DOHH2 (cell line): ENCODE measurements around the gene AANAT.
"Not testable (repeated sequence)": the region's sequence is repeated elsewhere in the genome, so short reads cannot be mapped to it uniquely, and the experiment has no call there.

Source experiments
- H3F3A ChIP-seq: fragments of 200-600 bp; sonication (generic), shearing (Covaris generic); 2 replicates; pipeline ENCODE4 v1.6.0; 2016; ENCODE audit warnings: antibody characterized with exemption, mild to moderate bottlenecking; ENCODE audit not compliant: control insufficient read depth, insufficient read depth
- H3K27ac ChIP-seq: fragments of 200-600 bp; sonication (generic); 2 replicates; pipeline ENCODE4 v1.5.1; 2014; ENCODE audit warnings: low read depth, mild to moderate bottlenecking, low read length, moderate library complexity
- H3K27me3 ChIP-seq: fragments of 200-600 bp; sonication (generic); 2 replicates; pipeline ENCODE4 v1.6.1; 2014; ENCODE audit warnings: mild to moderate bottlenecking, low read length, mixed read lengths; ENCODE audit not compliant: control insufficient read depth
- H3K36me3 ChIP-seq: fragments of 200-600 bp; sonication (generic); 2 replicates; pipeline ENCODE4 v1.6.1; 2014; ENCODE audit warnings: mild to moderate bottlenecking, low read length, moderate library complexity, mixed read lengths; ENCODE audit not compliant: control insufficient read depth
- H3K4me1 ChIP-seq: fragments of 200-600 bp; sonication (generic); 2 replicates; pipeline ENCODE4 v1.6.1; 2014; ENCODE audit warnings: mild to moderate bottlenecking, low read length, mixed read lengths; ENCODE audit not compliant: control insufficient read depth
- H3K4me2 ChIP-seq: fragments of 200-600 bp; sonication (generic); 2 replicates; pipeline ENCODE4 v1.6.0; 2014; ENCODE audit warnings: mild to moderate bottlenecking, low read length, moderate library complexity
- H3K4me3 ChIP-seq: fragments of 200-600 bp; sonication (generic); 2 replicates; pipeline ENCODE4 v1.5.1; 2014; ENCODE audit warnings: mild to moderate bottlenecking, low read length, mixed read lengths
- H3K79me2 ChIP-seq: fragments of 200-600 bp; sonication (generic); 2 replicates; pipeline ENCODE4 v1.6.1; 2014; ENCODE audit warnings: mild to moderate bottlenecking, low read length, mixed read lengths; ENCODE audit not compliant: control insufficient read depth
- H3K9me2 ChIP-seq: fragments of 200-600 bp; sonication (generic); replicated peaks from 2 replicates; pipeline ENCODE4 v1.6.1; 2014; ENCODE audit warnings: mild to moderate bottlenecking, low read length, mixed read lengths; ENCODE audit not compliant: control insufficient read depth
- H3K9me3 ChIP-seq: fragments of 200-600 bp; sonication (generic); 2 replicates; pipeline ENCODE4 v1.6.1; 2014; ENCODE audit warnings: antibody characterized with exemption, low read length, mixed read lengths; ENCODE audit not compliant: control insufficient read depth, insufficient read depth
- H4K20me1 ChIP-seq: fragments of 200-600 bp; sonication (generic); 2 replicates; pipeline ENCODE4 v1.6.0; 2014; ENCODE audit warnings: low read depth, mild to moderate bottlenecking, antibody characterized with exemption, low read length, moderate library complexity; ENCODE audit not compliant: control insufficient read depth, insufficient read depth
- EZH2phosphoT487 ChIP-seq: fragments of 200-600 bp; sonication (generic); IDR thresholded peaks from 2 replicates; pipeline ENCODE4 v1.6.1; 2017; ENCODE audit warnings: borderline replicate concordance, mild to moderate bottlenecking, antibody characterized with exemption, low read length, moderate library complexity, mixed read lengths
- TF ChIP-seq, protein P1 (sequence below): fragments of 200-600 bp; sonication (generic); IDR thresholded peaks from one replicate; pipeline ENCODE4 v1.5.1; 2014; ENCODE audit warnings: antibody characterized with exemption, mild to moderate bottlenecking, low read depth, low read length; ENCODE audit not compliant: poor library complexity, severe bottlenecking

AANAT gene

DNA sequence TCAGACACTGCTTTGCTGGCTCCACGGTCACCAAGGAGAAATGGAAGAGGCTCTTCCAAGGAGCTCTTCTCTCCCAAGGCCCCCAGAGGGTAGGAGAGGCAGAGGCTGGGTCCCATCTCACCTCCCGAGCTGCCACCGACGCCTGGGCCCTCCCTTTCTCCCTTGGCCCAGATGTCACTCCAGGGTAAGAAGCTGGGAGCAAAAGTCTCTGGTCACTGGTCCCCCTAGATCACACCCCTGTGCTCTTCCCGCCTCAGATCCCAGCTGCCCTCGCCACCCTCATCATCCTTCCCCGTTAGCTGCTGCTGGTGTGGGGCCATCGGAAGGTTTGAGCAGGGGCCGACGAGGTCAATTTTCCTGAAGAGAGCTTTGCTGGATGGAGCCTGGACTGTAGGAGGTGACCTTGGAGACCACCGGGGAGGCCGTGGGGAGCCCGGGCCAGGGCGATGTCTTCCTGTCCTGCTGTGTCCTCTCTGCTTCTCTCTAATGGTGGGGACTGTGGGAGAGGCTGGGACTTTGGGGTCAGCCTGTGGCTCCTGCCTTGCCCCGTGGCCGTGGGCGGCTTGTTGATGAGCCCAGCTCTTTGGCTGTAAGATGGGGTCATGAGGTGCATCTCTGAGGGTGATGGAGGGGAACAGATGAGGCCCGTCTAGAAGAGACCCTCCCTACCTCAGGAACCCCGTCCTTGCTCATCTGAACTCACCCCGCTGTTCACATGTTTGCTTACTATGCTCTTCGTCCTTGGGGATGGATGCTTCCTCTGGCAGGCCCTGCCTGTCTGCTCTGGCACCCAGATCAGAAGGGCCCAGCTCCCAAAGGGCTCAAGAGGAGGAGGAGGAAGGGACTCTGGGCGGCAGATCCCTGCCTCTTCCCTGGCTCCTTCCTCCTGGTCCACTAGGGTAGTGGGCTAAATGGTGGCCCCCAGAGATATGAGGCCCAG lies 45.2 kb downstream of the AANAT start:
- Histone ChIP-seq H3K4me2 (no peak overlapping the region), H3K4me3 (no peak overlapping the region)
- TF ChIP-seq, protein P1, sequence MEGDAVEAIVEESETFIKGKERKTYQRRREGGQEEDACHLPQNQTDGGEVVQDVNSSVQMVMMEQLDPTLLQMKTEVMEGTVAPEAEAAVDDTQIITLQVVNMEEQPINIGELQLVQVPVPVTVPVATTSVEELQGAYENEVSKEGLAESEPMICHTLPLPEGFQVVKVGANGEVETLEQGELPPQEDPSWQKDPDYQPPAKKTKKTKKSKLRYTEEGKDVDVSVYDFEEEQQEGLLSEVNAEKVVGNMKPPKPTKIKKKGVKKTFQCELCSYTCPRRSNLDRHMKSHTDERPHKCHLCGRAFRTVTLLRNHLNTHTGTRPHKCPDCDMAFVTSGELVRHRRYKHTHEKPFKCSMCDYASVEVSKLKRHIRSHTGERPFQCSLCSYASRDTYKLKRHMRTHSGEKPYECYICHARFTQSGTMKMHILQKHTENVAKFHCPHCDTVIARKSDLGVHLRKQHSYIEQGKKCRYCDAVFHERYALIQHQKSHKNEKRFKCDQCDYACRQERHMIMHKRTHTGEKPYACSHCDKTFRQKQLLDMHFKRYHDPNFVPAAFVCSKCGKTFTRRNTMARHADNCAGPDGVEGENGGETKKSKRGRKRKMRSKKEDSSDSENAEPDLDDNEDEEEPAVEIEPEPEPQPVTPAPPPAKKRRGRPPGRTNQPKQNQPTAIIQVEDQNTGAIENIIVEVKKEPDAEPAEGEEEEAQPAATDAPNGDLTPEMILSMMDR = no peak
- no peak for TF ChIP-seq EZH2phosphoT487

DNA sequence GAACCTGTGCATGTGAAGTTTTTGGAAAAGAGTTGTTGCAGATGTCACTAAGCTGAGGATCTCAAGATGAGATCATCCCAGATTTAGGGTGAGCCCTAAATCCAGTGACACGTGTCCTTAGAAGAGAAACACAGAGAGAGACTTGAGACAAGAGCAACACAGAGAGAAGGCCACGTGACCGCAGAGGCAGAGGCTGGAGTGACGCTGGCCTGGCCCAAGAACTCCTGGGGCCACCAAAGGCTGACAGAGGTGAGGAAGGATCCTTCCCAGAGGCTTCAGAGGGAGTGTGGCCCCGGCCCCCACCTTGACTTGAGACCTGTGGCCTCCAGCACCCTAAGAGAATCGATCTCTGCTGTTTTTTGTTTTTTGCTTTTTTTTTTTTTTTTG lies 45.9 kb downstream of the AANAT start:
- H4K20me1 ChIP-seq = no peaks in the 10 kb centered on the region
- no peaks in the 10 kb centered on the region for H3K36me3 ChIP-seq
- no peaks in the 10 kb centered on the region for H3K9me3 ChIP-seq
- no peaks in the 10 kb centered on the region for H3K9me2 ChIP-seq
- H3K27me3 ChIP-seq = peaks cover 10% of the 10 kb centered on the region; the same call in 1 of the 2 replicates
- H3K4me2 ChIP-seq = no peak overlapping the region
- peaks cover 12% of the 10 kb centered on the region for H3K4me1 ChIP-seq
- TF ChIP-seq EZH2phosphoT487 = no peak
- TF ChIP-seq, protein P1 = no peak
- no peaks in the 10 kb centered on the region for H3F3A ChIP-seq
- H3K27ac ChIP-seq = no peak overlapping the region
- H3K79me2 ChIP-seq = no peaks in the 10 kb centered on the region
- no peak overlapping the region for H3K4me3 ChIP-seq

More for the DNA sequence above, 45.2 kb downstream of the AANAT start:
- peaks cover 5% of the 10 kb centered on the region; the same call in 1 of the 2 replicates for H3K27me3 ChIP-seq
- H3K9me3 ChIP-seq = no peaks in the 10 kb centered on the region
- H3F3A ChIP-seq = no peaks in the 10 kb centered on the region
- no peaks in the 10 kb centered on the region for H3K9me2 ChIP-seq
- no peaks in the 10 kb centered on the region for H3K36me3 ChIP-seq
- no peaks in the 10 kb centered on the region for H4K20me1 ChIP-seq
- no peak overlapping the region for H3K27ac ChIP-seq
- H3K4me1 ChIP-seq = peaks cover 12% of the 10 kb centered on the region
- no peaks in the 10 kb centered on the region for H3K79me2 ChIP-seq

DNA sequence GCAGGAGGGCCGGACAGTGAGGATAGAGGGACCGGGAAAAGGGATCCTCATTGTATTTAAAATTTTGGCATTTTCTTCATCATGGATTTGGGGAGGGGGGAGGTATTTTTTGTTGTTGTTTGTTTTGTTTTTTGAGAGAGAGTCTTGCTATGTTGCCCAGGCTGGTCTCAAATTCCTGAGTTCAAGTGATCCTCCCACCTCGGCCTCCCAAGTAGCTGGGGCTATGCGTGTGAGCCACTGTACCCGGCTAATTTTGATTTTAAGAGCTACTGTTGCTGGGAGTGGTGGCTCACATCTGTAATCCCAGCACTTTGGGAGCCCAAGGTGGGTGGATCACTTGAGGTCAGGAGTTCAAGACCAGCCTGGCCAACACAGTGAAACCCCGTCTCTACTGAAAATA lies 47.0 kb downstream of the AANAT start:
- not testable (repeated sequence) for H3K36me3 ChIP-seq, H3K9me2 ChIP-seq, H3F3A ChIP-seq, H3K9me3 ChIP-seq, H3K79me2 ChIP-seq, H3K4me3 ChIP-seq, H3K4me2 ChIP-seq, H4K20me1 ChIP-seq, H3K27ac ChIP-seq
- Histone ChIP-seq H3K4me1 (peaks cover 12% of the 10 kb centered on the region), H3K27me3 (peaks cover 17% of the 10 kb centered on the region; the same call in 1 of the 2 replicates)

DNA sequence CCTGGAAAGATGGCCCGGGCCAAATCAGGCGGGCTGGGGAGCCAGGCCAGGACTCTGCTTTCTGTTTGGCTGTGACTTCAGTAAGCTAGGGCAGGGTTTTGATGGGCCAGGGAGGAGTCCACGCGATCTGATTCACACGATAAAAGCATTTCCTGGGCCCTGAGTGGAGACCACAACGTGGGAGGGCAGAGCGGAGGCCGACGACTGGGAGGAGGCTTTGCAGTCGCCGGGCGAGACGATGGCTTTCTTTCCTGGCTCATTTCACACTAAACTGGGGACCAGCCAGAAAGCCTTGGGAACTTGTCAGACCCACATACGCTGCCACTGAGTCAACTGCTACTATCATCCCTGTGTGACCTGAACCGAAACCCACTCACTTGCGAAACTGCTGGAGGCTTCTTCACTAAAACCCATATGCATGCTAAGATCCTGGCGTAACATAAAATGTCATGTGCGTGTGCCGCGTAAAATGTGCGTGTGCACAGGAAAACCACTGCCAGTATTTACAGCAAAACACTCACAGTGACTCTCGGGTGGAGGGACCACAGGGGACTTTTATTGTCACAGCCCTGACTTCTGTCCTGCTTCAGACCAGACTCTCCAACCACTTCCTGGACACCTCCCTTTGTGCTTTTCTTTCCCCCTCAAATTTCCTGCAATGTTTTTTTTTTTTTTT lies 48.0 kb downstream of the AANAT start:
- Histone ChIP-seq H3K9me3 (no peaks in the 10 kb centered on the region), H3K9me2 (no peaks in the 10 kb centered on the region), H3K4me3 (peak overlapping the region; percentile 24), H3K79me2 (no peaks in the 10 kb centered on the region), H3F3A (no peaks in the 10 kb centered on the region), H3K4me2 (peak overlapping the region; percentile 59), H4K20me1 (no peaks in the 10 kb centered on the region), H3K27ac (no peak overlapping the region), H3K4me1 (peaks cover 12% of the 10 kb centered on the region), H3K36me3 (no peaks in the 10 kb centered on the region), H3K27me3 (peaks cover 18% of the 10 kb centered on the region; the same call in 1 of the 2 replicates)
- TF ChIP-seq EZH2phosphoT487 = no peak
- TF ChIP-seq, protein P1 = no peak
